GM10266 (cell line): ENCODE data around the gene ASPDH.

ENCODE experiments used
- DNase-seq: peaks from one replicate; pipeline ENCODE4 v3.0.0; 2012; ENCODE audit errors: extremely low spot score
- CTCF ChIP-seq: IDR thresholded peaks from 2 replicates; pipeline ENCODE4 v1.5.1; 2012; ENCODE audit warnings: mild to moderate bottlenecking, low read depth; ENCODE audit not compliant: control insufficient read depth, insufficient read depth; ENCODE audit errors: missing control alignments

Gene ASPDH

GRCh38 chr19:50513746-50514345 is at the start of gene ASPDH:
Gene ASPDH, minus strand, starts transcription at chr19:50513913. Its CDS starts 90 bp downstream, at chr19:50513823.
- no peak for TF ChIP-seq CTCF
- no peak for DNase-seq

GRCh38 chr19:50562996-50563395 is 49.3 kb upstream of the ASPDH start:
- DNase-seq, result no peak
- no peak for TF ChIP-seq CTCF

GRCh38 chr19:50562329-50562728 is 48.6 kb upstream of the ASPDH start:
- DNase-seq, result no peak
- TF ChIP-seq CTCF, result no peak

GRCh38 chr19:50559636-50560035 is 45.9 kb upstream of the ASPDH start:
- no peak for TF ChIP-seq CTCF
- no peak for DNase-seq

DNA sequence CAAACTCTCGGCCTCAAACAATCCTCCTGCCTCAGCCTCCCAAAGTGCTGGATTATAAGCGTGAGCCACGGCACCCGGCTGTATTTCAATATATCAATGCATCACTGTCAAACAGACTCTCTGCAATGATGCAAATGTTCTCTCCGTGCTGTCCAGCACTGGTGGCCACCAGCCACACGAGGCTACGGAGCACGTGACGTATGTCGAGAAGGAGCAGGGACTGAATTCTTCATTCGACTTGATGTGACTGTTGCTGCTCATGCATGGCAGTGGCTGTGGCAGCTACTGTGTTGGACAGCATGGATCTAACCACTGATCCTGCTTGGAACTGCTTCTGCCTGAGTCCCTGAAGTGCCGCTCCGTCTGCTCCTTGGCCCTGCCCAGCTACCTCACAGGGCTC is 44.7 kb upstream of the ASPDH start:
- no peak for TF ChIP-seq CTCF
- DNase-seq, result no peak

GRCh38 chr19:50558039-50558438 is 44.3 kb upstream of the ASPDH start:
- DNase-seq, result no peak
- no peak for TF ChIP-seq CTCF

GRCh38 chr19:50557009-50557613 is 43.4 kb upstream of the ASPDH start:
- no peak for DNase-seq
- TF ChIP-seq CTCF, result no peak
